ENCODE results near the gene SMCHD1. TPM values are rescaled to one million over a fixed set of nuclear protein-coding genes. Genes with fewer than 3 reads are reported as not detected.

SMCHD1 gene
- total and polyA plus RNA-seq, 10 of the 15 experiments (the other 5 are each of a cell fraction or from before 2014, with no cell fraction given) = 6.0 to 110 (median 48.0) TPM

DNA sequence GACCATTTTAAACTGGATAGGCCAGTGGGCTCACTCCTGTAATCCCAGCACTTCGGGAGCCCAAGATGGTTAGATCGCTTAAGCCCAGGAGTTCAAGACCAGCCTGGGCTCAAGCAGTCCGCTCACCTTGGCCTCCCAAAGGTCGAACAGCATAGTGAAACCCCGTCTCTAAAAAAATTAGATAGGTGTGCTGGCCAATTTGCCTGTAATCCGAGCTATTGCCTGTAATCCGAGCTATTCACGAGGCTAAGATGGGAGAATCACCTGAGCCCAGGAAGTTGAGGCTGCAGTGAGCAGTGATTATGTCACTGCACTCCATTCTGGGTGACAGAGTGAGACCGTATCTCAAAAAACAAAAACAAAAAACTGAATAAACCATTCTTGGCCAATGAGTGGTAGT is 138.6 kb downstream of the SMCHD1 start (continued):
- TF ChIP-seq SMC3 (IDR thresholded peaks at IDR 0.05; ENCODE audit: borderline replicate concordance, low read length) (no peak), NFIC (IDR thresholded peaks at IDR 0.05; ENCODE audit: low read depth, low read length) (no peak), CREB1 (IDR thresholded peaks at IDR 0.05; ENCODE audit: low read depth) (no peak), JUND (IDR thresholded peaks at IDR 0.05; ENCODE audit: low read depth, low read length) (no peak), TCF3 (IDR thresholded peaks at IDR 0.05; ENCODE audit: borderline replicate concordance, insufficient read depth, low read depth, low read length) (no peak), CHD4 (IDR thresholded peaks at IDR 0.05) (no peak), SMARCA5 (IDR thresholded peaks at IDR 0.05) (no peak), ESRRA (IDR thresholded peaks at IDR 0.05; ENCODE audit: low read length) (no peak)
- TF ChIP-seq, protein P1, sequence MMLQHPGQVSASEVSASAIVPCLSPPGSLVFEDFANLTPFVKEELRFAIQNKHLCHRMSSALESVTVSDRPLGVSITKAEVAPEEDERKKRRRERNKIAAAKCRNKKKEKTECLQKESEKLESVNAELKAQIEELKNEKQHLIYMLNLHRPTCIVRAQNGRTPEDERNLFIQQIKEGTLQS (IDR thresholded peaks at IDR 0.05; ENCODE audit: borderline replicate concordance, extremely low read depth, low read depth, low read length) = no peak
- TF ChIP-seq, protein P2, sequence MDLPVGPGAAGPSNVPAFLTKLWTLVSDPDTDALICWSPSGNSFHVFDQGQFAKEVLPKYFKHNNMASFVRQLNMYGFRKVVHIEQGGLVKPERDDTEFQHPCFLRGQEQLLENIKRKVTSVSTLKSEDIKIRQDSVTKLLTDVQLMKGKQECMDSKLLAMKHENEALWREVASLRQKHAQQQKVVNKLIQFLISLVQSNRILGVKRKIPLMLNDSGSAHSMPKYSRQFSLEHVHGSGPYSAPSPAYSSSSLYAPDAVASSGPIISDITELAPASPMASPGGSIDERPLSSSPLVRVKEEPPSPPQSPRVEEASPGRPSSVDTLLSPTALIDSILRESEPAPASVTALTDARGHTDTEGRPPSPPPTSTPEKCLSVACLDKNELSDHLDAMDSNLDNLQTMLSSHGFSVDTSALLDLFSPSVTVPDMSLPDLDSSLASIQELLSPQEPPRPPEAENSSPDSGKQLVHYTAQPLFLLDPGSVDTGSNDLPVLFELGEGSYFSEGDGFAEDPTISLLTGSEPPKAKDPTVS (IDR thresholded peaks at IDR 0.05; ENCODE audit: low read depth, low read length) = no peak
- TF ChIP-seq, protein P3, sequence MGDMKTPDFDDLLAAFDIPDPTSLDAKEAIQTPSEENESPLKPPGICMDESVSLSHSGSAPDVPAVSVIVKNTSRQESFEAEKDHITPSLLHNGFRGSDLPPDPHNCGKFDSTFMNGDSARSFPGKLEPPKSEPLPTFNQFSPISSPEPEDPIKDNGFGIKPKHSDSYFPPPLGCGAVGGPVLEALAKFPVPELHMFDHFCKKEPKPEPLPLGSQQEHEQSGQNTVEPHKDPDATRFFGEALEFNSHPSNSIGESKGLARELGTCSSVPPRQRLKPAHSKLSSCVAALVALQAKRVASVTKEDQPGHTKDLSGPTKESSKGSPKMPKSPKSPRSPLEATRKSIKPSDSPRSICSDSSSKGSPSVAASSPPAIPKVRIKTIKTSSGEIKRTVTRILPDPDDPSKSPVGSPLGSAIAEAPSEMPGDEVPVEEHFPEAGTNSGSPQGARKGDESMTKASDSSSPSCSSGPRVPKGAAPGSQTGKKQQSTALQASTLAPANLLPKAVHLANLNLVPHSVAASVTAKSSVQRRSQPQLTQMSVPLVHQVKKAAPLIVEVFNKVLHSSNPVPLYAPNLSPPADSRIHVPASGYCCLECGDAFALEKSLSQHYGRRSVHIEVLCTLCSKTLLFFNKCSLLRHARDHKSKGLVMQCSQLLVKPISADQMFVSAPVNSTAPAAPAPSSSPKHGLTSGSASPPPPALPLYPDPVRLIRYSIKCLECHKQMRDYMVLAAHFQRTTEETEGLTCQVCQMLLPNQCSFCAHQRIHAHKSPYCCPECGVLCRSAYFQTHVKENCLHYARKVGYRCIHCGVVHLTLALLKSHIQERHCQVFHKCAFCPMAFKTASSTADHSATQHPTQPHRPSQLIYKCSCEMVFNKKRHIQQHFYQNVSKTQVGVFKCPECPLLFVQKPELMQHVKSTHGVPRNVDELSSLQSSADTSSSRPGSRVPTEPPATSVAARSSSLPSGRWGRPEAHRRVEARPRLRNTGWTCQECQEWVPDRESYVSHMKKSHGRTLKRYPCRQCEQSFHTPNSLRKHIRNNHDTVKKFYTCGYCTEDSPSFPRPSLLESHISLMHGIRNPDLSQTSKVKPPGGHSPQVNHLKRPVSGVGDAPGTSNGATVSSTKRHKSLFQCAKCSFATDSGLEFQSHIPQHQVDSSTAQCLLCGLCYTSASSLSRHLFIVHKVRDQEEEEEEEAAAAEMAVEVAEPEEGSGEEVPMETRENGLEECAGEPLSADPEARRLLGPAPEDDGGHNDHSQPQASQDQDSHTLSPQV (IDR thresholded peaks at IDR 0.05) = no peak
